T-helper 1 cell treated with Interleukin-12 subunit alpha and Interleukin-12 subunit beta and Interleukin-4 antibody, amounts not matched to agents 30 ng/mL and 1 ng/mL, for 36 hours (primary cell): ENCODE results near the gene TMEM126B. TPM values are rescaled to one million over a fixed set of nuclear protein-coding genes. Genes with fewer than 3 reads are reported as not detected.

Experiments
- intact Hi-C: fragments of 100-400 bp; cut with micrococcal nuclease; formaldehyde crosslinking; loops from one replicate; pipeline ENCODE4 v1.15.1; 2024
- total RNA-seq: library from RNA; stranded (reverse); gene quantifications from 2 replicates; pipeline ENCODE4 v1.2.3, GENCODE V29; 2022

Gene TMEM126B
- total RNA-seq, 1 donor from 2014 or later: 55.6 TPM

- intact Hi-C loops: no loop called here
Observed at GRCh38 chr11:85679576-85679975, 51.2 kb downstream of the TMEM126B start.

GRCh38 chr11:85680897-85681296 is 52.5 kb downstream of the TMEM126B start:
- intact Hi-C loops: no loop called here

GRCh38 chr11:85682330-85683305 is 54.2 kb downstream of the TMEM126B start:
- intact Hi-C loops: loop anchor here (1.0 kb wide), 2 partner anchors 17 to 54 kb away; partner anchors contain the start of genes CREBZF and TMEM126B

- intact Hi-C loops: no loop called here
Observed at GRCh38 chr11:85685125-85685819, 56.9 kb downstream of the TMEM126B start.

- intact Hi-C loops: no loop called here
Observed at GRCh38 chr11:85685820-85686459, 57.5 kb downstream of the TMEM126B start, which contains the start of gene CCDC89. TSS of gene CCDC89 (minus strand) at chr11:85686195. CDS start at chr11:85686130, 65 bp downstream.

Other genes with a start within 250 kb of the TMEM126B start
- gene DLG2, start 1.2 kb upstream of the TMEM126B start, total RNA-seq: 0.88 and 1.4 TPM in 2 replicates
- 35.2 and 40.1 TPM in 2 replicates for gene TMEM126A, start 19.4 kb downstream of the TMEM126B start, total RNA-seq
- gene CREBZF, start 36.5 kb downstream of the TMEM126B start, total RNA-seq: 52.1 and 59.0 TPM in 2 replicates
- gene CCDC89, start 57.6 kb downstream of the TMEM126B start, total RNA-seq: 1.4 and 2.0 TPM in 2 replicates
- gene SYTL2, start 182.5 kb downstream of the TMEM126B start, total RNA-seq: 96.5 and 97.9 TPM in 2 replicates
- gene CCDC83, start 226.8 kb downstream of the TMEM126B start, total RNA-seq: not detected in 2 replicates